ENCODE data around the gene SH3RF3. TPM values are rescaled to one million over a fixed set of nuclear protein-coding genes. Genes with fewer than 3 reads are reported as not detected.

Gene SH3RF3
- total and polyA plus RNA-seq, 2 of the 13 experiments (the other 11 are each of a cell fraction or from before 2014, with no cell fraction given) = 0.04 TPM; not detected in 1

DNA sequence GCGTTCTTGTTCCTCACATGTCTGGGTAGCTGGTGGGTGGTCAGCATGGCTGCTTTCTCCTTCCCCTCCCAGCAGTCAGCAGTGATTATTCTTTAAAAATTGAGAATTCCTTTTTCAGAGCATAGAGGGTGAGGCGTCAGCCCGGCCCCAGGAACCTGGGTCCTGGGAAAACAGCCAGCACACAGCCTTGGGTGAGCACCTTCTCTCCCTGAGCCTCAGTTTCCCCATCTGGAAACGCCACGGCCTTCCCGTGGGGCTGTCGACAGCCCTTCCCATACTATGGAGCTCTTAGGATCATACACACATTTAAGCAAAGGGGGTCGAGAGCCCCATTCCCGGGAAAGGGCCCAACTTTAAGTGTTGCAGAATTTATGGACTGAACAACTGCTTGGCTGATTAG lies 73.5 kb downstream of the SH3RF3 start:
- Histone ChIP-seq H3K4me1 (ENCODE audit: insufficient read depth, low read length) (peaks cover 6% of the 10 kb centered on the region), H3K79me2 (ENCODE audit: insufficient read depth, low read length) (no peaks in the 10 kb centered on the region), H3K27me3 (ENCODE audit: control insufficient read depth in 1 of 2, insufficient read depth in 2 of 2, low read length in 2 of 2) (peaks cover 0 to 9% of the 10 kb centered on the region in 2 experiments; a peak in 2 of 5 replicates), H3K36me3 (replicated peaks in 1 of 2; ENCODE audit: control insufficient read depth in 1 of 2, insufficient read depth in 2 of 2, low read length in 2 of 2) (no peaks in the 10 kb centered on the region), H3K4me2 (ENCODE audit: low read depth, low read length) (no peak overlapping the region), H3K9me3 (ENCODE audit: low read length) (no peaks in the 10 kb centered on the region), H4K20me1 (ENCODE audit: insufficient read depth, low read length) (no peaks in the 10 kb centered on the region), H3K4me3 (replicated peaks in 1 of 3; ENCODE audit: insufficient read depth in 1 of 3, low read depth in 2 of 3, low read length in 3 of 3) (no peak overlapping the region), H3K9ac (ENCODE audit: insufficient read depth, low read depth, low read length) (no peak overlapping the region), H3K27ac (ENCODE audit: extremely low read length, insufficient read depth, low read length) (no peak overlapping the region), H2AFZ (ENCODE audit: low read length) (no peak overlapping the region)
- FAIRE-seq = no peak
- TF ChIP-seq, protein P1, sequence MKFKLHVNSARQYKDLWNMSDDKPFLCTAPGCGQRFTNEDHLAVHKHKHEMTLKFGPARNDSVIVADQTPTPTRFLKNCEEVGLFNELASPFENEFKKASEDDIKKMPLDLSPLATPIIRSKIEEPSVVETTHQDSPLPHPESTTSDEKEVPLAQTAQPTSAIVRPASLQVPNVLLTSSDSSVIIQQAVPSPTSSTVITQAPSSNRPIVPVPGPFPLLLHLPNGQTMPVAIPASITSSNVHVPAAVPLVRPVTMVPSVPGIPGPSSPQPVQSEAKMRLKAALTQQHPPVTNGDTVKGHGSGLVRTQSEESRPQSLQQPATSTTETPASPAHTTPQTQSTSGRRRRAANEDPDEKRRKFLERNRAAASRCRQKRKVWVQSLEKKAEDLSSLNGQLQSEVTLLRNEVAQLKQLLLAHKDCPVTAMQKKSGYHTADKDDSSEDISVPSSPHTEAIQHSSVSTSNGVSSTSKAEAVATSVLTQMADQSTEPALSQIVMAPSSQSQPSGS (CRISPR knock-in tag; IDR thresholded peaks at IDR 0.05) = no peak
- TF ChIP-seq NFIC (IDR thresholded peaks at IDR 0.05; ENCODE audit: low read length) (no peak), BCL6 (CRISPR knock-in tag; IDR thresholded peaks at IDR 0.05) (no peak), TBP (CRISPR knock-in tag; IDR thresholded peaks at IDR 0.05) (no peak), ZNF616 (CRISPR knock-in tag; IDR thresholded peaks at IDR 0.05; ENCODE audit: low read depth) (no peak), SSRP1 (CRISPR knock-in tag; IDR thresholded peaks at IDR 0.05) (no peak), PLRG1 (conservative IDR thresholded peaks at IDR 0.05) (no peak), ZNF101 (CRISPR knock-in tag; IDR thresholded peaks at IDR 0.05; ENCODE audit: borderline replicate concordance, low read depth) (no peak), ZNF605 (CRISPR knock-in tag; IDR thresholded peaks at IDR 0.05) (no peak), ZNF326 (CRISPR knock-in tag; IDR thresholded peaks at IDR 0.05; ENCODE audit: borderline replicate concordance) (no peak), CBX5 (CRISPR knock-in tag; IDR thresholded peaks at IDR 0.05; ENCODE audit: borderline replicate concordance) (no peak), AHR (CRISPR knock-in tag; IDR thresholded peaks at IDR 0.05) (no peak), FOXK2 (IDR thresholded peaks at IDR 0.05) (no peak), RORA (CRISPR knock-in tag; IDR thresholded peaks at IDR 0.05) (no peak)
- TF ChIP-seq, protein P2, sequence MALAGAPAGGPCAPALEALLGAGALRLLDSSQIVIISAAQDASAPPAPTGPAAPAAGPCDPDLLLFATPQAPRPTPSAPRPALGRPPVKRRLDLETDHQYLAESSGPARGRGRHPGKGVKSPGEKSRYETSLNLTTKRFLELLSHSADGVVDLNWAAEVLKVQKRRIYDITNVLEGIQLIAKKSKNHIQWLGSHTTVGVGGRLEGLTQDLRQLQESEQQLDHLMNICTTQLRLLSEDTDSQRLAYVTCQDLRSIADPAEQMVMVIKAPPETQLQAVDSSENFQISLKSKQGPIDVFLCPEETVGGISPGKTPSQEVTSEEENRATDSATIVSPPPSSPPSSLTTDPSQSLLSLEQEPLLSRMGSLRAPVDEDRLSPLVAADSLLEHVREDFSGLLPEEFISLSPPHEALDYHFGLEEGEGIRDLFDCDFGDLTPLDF (CRISPR knock-in tag; IDR thresholded peaks at IDR 0.05) = no peak
- TF ChIP-seq, protein P3, sequence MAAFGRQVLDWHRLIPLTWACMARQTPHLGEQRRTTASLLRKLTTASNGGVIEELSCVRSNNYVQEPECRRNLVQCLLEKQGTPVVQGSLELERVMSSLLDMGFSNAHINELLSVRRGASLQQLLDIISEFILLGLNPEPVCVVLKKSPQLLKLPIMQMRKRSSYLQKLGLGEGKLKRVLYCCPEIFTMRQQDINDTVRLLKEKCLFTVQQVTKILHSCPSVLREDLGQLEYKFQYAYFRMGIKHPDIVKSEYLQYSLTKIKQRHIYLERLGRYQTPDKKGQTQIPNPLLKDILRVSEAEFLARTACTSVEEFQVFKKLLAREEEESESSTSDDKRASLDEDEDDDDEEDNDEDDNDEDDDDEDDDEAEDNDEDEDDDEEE (CRISPR knock-in tag; IDR thresholded peaks at IDR 0.05) = no peak
- TF ChIP-seq, protein P4, sequence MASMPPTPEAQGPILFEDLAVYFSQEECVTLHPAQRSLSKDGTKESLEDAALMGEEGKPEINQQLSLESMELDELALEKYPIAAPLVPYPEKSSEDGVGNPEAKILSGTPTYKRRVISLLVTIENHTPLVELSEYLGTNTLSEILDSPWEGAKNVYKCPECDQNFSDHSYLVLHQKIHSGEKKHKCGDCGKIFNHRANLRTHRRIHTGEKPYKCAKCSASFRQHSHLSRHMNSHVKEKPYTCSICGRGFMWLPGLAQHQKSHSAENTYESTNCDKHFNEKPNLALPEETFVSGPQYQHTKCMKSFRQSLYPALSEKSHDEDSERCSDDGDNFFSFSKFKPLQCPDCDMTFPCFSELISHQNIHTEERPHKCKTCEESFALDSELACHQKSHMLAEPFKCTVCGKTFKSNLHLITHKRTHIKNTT (CRISPR knock-in tag; IDR thresholded peaks at IDR 0.05) = no peak
- TF ChIP-seq, protein P5, sequence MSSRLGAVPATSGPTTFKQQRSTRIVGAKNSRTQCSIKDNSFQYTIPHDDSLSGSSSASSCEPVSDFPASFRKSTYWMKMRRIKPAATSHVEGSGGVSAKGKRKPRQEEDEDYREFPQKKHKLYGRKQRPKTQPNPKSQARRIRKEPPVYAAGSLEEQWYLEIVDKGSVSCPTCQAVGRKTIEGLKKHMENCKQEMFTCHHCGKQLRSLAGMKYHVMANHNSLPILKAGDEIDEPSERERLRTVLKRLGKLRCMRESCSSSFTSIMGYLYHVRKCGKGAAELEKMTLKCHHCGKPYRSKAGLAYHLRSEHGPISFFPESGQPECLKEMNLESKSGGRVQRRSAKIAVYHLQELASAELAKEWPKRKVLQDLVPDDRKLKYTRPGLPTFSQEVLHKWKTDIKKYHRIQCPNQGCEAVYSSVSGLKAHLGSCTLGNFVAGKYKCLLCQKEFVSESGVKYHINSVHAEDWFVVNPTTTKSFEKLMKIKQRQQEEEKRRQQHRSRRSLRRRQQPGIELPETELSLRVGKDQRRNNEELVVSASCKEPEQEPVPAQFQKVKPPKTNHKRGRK (CRISPR knock-in tag; IDR thresholded peaks at IDR 0.05) = no peak
- TF ChIP-seq, protein P6, sequence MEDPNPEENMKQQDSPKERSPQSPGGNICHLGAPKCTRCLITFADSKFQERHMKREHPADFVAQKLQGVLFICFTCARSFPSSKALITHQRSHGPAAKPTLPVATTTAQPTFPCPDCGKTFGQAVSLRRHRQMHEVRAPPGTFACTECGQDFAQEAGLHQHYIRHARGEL (CRISPR knock-in tag; IDR thresholded peaks at IDR 0.05) = no peak
- TF ChIP-seq, protein P7, sequence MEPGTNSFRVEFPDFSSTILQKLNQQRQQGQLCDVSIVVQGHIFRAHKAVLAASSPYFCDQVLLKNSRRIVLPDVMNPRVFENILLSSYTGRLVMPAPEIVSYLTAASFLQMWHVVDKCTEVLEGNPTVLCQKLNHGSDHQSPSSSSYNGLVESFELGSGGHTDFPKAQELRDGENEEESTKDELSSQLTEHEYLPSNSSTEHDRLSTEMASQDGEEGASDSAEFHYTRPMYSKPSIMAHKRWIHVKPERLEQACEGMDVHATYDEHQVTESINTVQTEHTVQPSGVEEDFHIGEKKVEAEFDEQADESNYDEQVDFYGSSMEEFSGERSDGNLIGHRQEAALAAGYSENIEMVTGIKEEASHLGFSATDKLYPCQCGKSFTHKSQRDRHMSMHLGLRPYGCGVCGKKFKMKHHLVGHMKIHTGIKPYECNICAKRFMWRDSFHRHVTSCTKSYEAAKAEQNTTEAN (CRISPR knock-in tag; conservative IDR thresholded peaks at IDR 0.05) = no peak
- ChIA-PET CTCF (ENCODE audit: low intra/inter-chr PET ratio, low total read pairs) (no interaction called here), POLR2A (no interaction called here)
- no peak for DNase-seq (ENCODE audit: low spot score)
- intact Hi-C loops (cut with micrococcal nuclease; ENCODE audit: unreplicated experiment) = no loop called here
- BruUV-seq (replicated peaks) = no TSS peak
- whole genome bisulfite sequencing (ENCODE audit: low lambda C conversion rate) = 34% methylated on average over 9 of the region's 9 CpGs
- no peak for ATAC-seq
- in situ Hi-C loops (cut with HindIII; ENCODE audit: extremely low pct_ligation_motif_present, low pct_unique_long_range_greater_than_20kb) = no loop called here
